Upper lobe of left lung (tissue), 6 donors: ENCODE data around the gene PPP6R2. TPM values are rescaled to one million over a fixed set of nuclear protein-coding genes. Genes with fewer than 3 reads are reported as not detected.

Experiments used
- ATAC-seq, 2 donors: fragments of 200-7000 bp; cut with Tn5 transposase; one replicate each; pipeline ENCODE4 v1.9.1; 2022; ENCODE audit warnings: mild to moderate bottlenecking in 2 of 2, moderate library complexity in 2 of 2; ENCODE audit not compliant: low FRiP score in 2 of 2
- DNase-seq, 2 donors: peaks; one replicate each; pipeline ENCODE4 v3.0.0-alpha.2; 2019 to 2020
- H3K27ac ChIP-seq, 4 donors: fragments of 200-600 bp; sonication (generic); one replicate each; pipeline ENCODE4 v1.5.1; 2016 to 2019
- H3K27me3 ChIP-seq, 4 donors: fragments of 200-600 bp; sonication (generic); one replicate each; pipeline ENCODE4 v1.5.1; 2017 to 2019
- H3K36me3 ChIP-seq, 4 donors: fragments of 200-600 bp; sonication (generic); one replicate each; pipeline ENCODE4 v1.5.1; 2016 to 2019
- H3K4me1 ChIP-seq, 4 donors: fragments of 200-600 bp; sonication (generic); one replicate each; pipeline ENCODE4 v1.5.1; 2018 to 2019
- H3K4me3 ChIP-seq, 4 donors: fragments of 200-600 bp; sonication (generic); one replicate each; pipeline ENCODE4 v1.5.1; 2017 to 2019; ENCODE audit warnings: mild to moderate bottlenecking in 2 of 4, moderate library complexity in 1 of 4
- H3K9me3 ChIP-seq, 4 donors: fragments of 200-600 bp; sonication (generic); one replicate each; pipeline ENCODE4 v1.5.1; 2018 to 2019
- CTCF ChIP-seq, 6 experiments: fragments of 450-650 bp in 4 of 6; fragments of 200-600 bp in 2 of 6; sonication (generic) in 2 of 6; IDR thresholded peaks; one replicate each; pipeline ENCODE4 v1.5.1; 2016 to 2019; ENCODE audit warnings: antibody characterized with exemption in 6 of 6
- EP300 ChIP-seq, 4 donors: sonication (generic); formaldehyde crosslinking; IDR thresholded peaks; one replicate each; pipeline ENCODE4 v1.5.1; 2017; ENCODE audit warnings: antibody characterized with exemption in 4 of 4, control low read depth in 2 of 4
- POLR2A ChIP-seq, 4 donors: fragments of 450-650 bp; IDR thresholded peaks; one replicate each; pipeline ENCODE4 v1.5.1; 2016 to 2017; ENCODE audit warnings: antibody characterized with exemption in 4 of 4, mild to moderate bottlenecking in 2 of 4
- POLR2AphosphoS5 ChIP-seq, 2 donors: sonication (generic); formaldehyde crosslinking; IDR thresholded peaks; one replicate each; pipeline ENCODE4 v1.5.1; 2017; ENCODE audit warnings: antibody characterized with exemption in 2 of 2
- WGBS, 2 donors: methylation state at CpG; one replicate each; pipeline ENCODE4 v1.1.5; 2017 to 2018; 5-methylcytosine and 5-hydroxymethylcytosine counted together
- total RNA-seq, 6 donors: library from RNA; depleted of rRNA in 4 of 6; stranded (reverse); fragments of >200 nt in 4 of 6; gene quantifications; one replicate each; pipeline versions ENCODE4 v1.1.0 to v1.2.1, GENCODE V29; 2016 to 2021
- donor health status: DM: no; HTN: no; CAD: no; lungs with moderate emphysema.
- donor health status: DM: no; HTN: yes; CAD: no; lungs with severe emphysema.

The PPP6R2 gene
- total RNA-seq, 6 donors from 2014 or later, result 53.0 to 264 (median 63.8) TPM

- H3K4me3 ChIP-seq, result no peak overlapping the region
- H3K27ac ChIP-seq, result no peak overlapping the region
- H3K4me1 ChIP-seq, result no peaks in the 10 kb centered on the region
- no peaks in the 10 kb centered on the region for H3K9me3 ChIP-seq
- H3K36me3 ChIP-seq, result peaks cover 27 to 97% (median 85%) of the 10 kb centered on the region in 4 donors
- 90 to 91% methylated on average over 15 to 32 of the region's 34 CpGs for WGBS, 2 donors
- DNase-seq (peak in 1 of 2 donors; percentile 80), ATAC-seq (no peak)
- TF ChIP-seq CTCF (IDR thresholded peaks at IDR 0.05), result no peak
- no peak for TF ChIP-seq POLR2A (IDR thresholded peaks at IDR 0.05)
- TF ChIP-seq POLR2AphosphoS5 (IDR thresholded peaks at IDR 0.05), result no peak
- no peaks in the 10 kb centered on the region for H3K27me3 ChIP-seq
Measured at GRCh38 chr22:50456466-50457234, 113.5 kb downstream of the PPP6R2 start.

- DNase-seq (peak in 1 of 2 donors; percentile 83), ATAC-seq (no peak)
- Histone ChIP-seq H3K36me3 (peaks cover 47 to 100% (median 99%) of the 10 kb centered on the region in 4 donors), H3K27ac (no peak overlapping the region), H3K27me3 (no peaks in the 10 kb centered on the region), H3K4me1 (no peaks in the 10 kb centered on the region), H3K9me3 (no peaks in the 10 kb centered on the region), H3K4me3 (no peak overlapping the region)
- 91 to 94% methylated on average over 22 of the region's 22 CpGs for WGBS, 2 donors
- TF ChIP-seq EP300 (IDR thresholded peaks at IDR 0.05) (no peak), POLR2A (IDR thresholded peaks at IDR 0.05) (no peak)
Measured at GRCh38 chr22:50459016-50459415, 115.9 kb downstream of the PPP6R2 start.

- H3K4me1 ChIP-seq, result no peaks in the 10 kb centered on the region
- 94 to 98% methylated on average over 10 to 41 of the region's 41 CpGs for WGBS, 2 donors
- TF ChIP-seq POLR2AphosphoS5 (IDR thresholded peaks at IDR 0.05) (no peak), EP300 (IDR thresholded peaks at IDR 0.05) (no peak), POLR2A (IDR thresholded peaks at IDR 0.05) (no peak), CTCF (IDR thresholded peaks at IDR 0.05) (no peak)
- H3K4me3 ChIP-seq, result no peak overlapping the region
- no peak overlapping the region for H3K27ac ChIP-seq
- ATAC-seq, result no peak
- DNase-seq, result peak in 1 of 2 donors; percentile 81
- no peaks in the 10 kb centered on the region for H3K27me3 ChIP-seq
- no peaks in the 10 kb centered on the region for H3K9me3 ChIP-seq
- peaks cover 48 to 100% (median 99%) of the 10 kb centered on the region in 4 donors for H3K36me3 ChIP-seq
Measured at GRCh38 chr22:50459496-50460140, 116.5 kb downstream of the PPP6R2 start.

GRCh38 chr22:50460938-50461337 is 117.8 kb downstream of the PPP6R2 start:
- 75 to 90% methylated on average over 14 to 17 of the region's 17 CpGs for WGBS, 2 donors
- Histone ChIP-seq H3K4me3 (no peak overlapping the region), H3K9me3 (no peaks in the 10 kb centered on the region), H3K27ac (peak overlapping the region in 1 of 4 donors; percentile 10), H3K27me3 (no peaks in the 10 kb centered on the region), H3K36me3 (peaks cover 51 to 100% (median 99%) of the 10 kb centered on the region in 4 donors), H3K4me1 (no peaks in the 10 kb centered on the region)
- peak; percentile 62 to 89 for DNase-seq
- ATAC-seq, result peak in 1 of 2 donors; percentile 64
- TF ChIP-seq POLR2A (IDR thresholded peaks at IDR 0.05) (no peak), EP300 (IDR thresholded peaks at IDR 0.05) (no peak), POLR2AphosphoS5 (IDR thresholded peaks at IDR 0.05) (no peak), CTCF (IDR thresholded peaks at IDR 0.05) (no peak)

- no peak for ATAC-seq
- 95% methylated on average over 22 of the region's 26 CpGs; no CpG with 5 or more reads in 1 of the 2 donors for WGBS, 2 donors
- Histone ChIP-seq H3K9me3 (no peaks in the 10 kb centered on the region), H3K27ac (peak overlapping the region in 1 of 4 donors; percentile 10), H3K4me1 (no peaks in the 10 kb centered on the region), H3K27me3 (no peaks in the 10 kb centered on the region), H3K4me3 (no peak overlapping the region), H3K36me3 (peaks cover 57 to 100% (median 99%) of the 10 kb centered on the region in 4 donors)
- no peak for TF ChIP-seq CTCF (IDR thresholded peaks at IDR 0.05)
- TF ChIP-seq POLR2A (IDR thresholded peaks at IDR 0.05), result no peak
- TF ChIP-seq EP300 (IDR thresholded peaks at IDR 0.05), result no peak
- TF ChIP-seq POLR2AphosphoS5 (IDR thresholded peaks at IDR 0.05), result no peak
- peak in 1 of 2 donors; percentile 83 for DNase-seq
Measured at GRCh38 chr22:50461536-50461935, 118.4 kb downstream of the PPP6R2 start.
